Suppressor macrophage treated with lipopolysaccharide for 4 hours (primary cell): ENCODE measurements around the gene KRTAP12-4.

Experiments
- DNase-seq: peaks from one replicate; pipeline ENCODE4 v3.0.0-alpha.2; 2020

The KRTAP12-4 gene

DNA sequence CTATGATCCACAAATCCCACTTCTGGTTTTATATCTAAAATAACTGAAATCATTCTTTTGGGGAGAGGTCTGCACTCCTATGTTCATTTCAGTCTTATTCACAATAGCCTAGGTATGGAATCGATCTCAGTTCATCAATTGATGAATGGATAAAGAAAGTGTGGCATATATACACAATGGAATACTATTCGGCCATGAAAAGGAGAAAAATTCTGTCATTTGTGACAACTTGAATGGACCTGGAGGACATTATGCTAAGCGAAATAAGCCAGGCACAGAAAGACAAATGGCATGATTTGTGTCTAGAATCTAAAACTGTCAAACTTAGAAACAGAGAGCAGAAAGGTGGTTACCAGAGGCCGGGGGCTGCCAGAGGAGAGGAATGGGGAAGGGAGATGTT lies 48.0 kb downstream of the KRTAP12-4 start:
- DNase-seq: no peak
